ENCODE data around the gene REM2. TPM values are rescaled to one million over a fixed set of nuclear protein-coding genes. Genes with fewer than 3 reads are reported as not detected.
"Not testable (repeated sequence)": the region's sequence is repeated elsewhere in the genome, so short reads cannot be mapped to it uniquely, and the experiment has no call there.

The REM2 gene
- total RNA-seq, 1 donor = 2.1 TPM

- H3K27me3 ChIP-seq (ENCODE audit: insufficient read depth, low read length) = peaks cover 16% of the 10 kb centered on the region
- H3K9me3 ChIP-seq (ENCODE audit: low read depth, low read length) = no peaks in the 10 kb centered on the region
- peaks cover 21% of the 10 kb centered on the region for H3K4me1 ChIP-seq (ENCODE audit: insufficient read depth, low read length)
Measured at GRCh38 chr14:22854963-22855724, 27.9 kb upstream of the REM2 start.

GRCh38 chr14:22856428-22856827 lies 26.6 kb upstream of the REM2 start:
- peaks cover 16% of the 10 kb centered on the region for H3K27me3 ChIP-seq (ENCODE audit: insufficient read depth, low read length)
- no peaks in the 10 kb centered on the region for H3K9me3 ChIP-seq (ENCODE audit: low read depth, low read length)
- H3K4me1 ChIP-seq (ENCODE audit: insufficient read depth, low read length) = peaks cover 18% of the 10 kb centered on the region
- H3K4me3 ChIP-seq (ENCODE audit: low read length) = no peak overlapping the region

More at GRCh38 chr14:22854963-22855724, 27.9 kb upstream of the REM2 start:
- no peak overlapping the region for H3K4me3 ChIP-seq (ENCODE audit: low read length)

GRCh38 chr14:22860377-22860776 lies 22.6 kb upstream of the REM2 start:
- H3K4me1 ChIP-seq (ENCODE audit: insufficient read depth, low read length); H3K9me3 ChIP-seq (ENCODE audit: low read depth, low read length): not testable (repeated sequence)
- peaks cover 13% of the 10 kb centered on the region for H3K27me3 ChIP-seq (ENCODE audit: insufficient read depth, low read length)

GRCh38 chr14:22861651-22862050 lies 21.4 kb upstream of the REM2 start:
- Histone ChIP-seq H3K9me3 (ENCODE audit: low read depth, low read length) (no peaks in the 10 kb centered on the region), H3K4me1 (ENCODE audit: insufficient read depth, low read length) (peaks cover 5% of the 10 kb centered on the region), H3K4me3 (ENCODE audit: low read length) (no peak overlapping the region), H3K27me3 (ENCODE audit: insufficient read depth, low read length) (peaks cover 6% of the 10 kb centered on the region)

More at GRCh38 chr14:22860377-22860776, 22.6 kb upstream of the REM2 start:
- H3K4me3 ChIP-seq (ENCODE audit: low read length) = not testable (repeated sequence)

- no peaks in the 10 kb centered on the region for H3K27me3 ChIP-seq (ENCODE audit: insufficient read depth, low read length)
- no peaks in the 10 kb centered on the region for H3K9me3 ChIP-seq (ENCODE audit: low read depth, low read length)
- H3K4me1 ChIP-seq (ENCODE audit: insufficient read depth, low read length) = peaks cover 7% of the 10 kb centered on the region
- H3K4me3 ChIP-seq (ENCODE audit: low read length) = no peak overlapping the region
Measured at GRCh38 chr14:22864979-22865378, 18.0 kb upstream of the REM2 start.

DNA sequence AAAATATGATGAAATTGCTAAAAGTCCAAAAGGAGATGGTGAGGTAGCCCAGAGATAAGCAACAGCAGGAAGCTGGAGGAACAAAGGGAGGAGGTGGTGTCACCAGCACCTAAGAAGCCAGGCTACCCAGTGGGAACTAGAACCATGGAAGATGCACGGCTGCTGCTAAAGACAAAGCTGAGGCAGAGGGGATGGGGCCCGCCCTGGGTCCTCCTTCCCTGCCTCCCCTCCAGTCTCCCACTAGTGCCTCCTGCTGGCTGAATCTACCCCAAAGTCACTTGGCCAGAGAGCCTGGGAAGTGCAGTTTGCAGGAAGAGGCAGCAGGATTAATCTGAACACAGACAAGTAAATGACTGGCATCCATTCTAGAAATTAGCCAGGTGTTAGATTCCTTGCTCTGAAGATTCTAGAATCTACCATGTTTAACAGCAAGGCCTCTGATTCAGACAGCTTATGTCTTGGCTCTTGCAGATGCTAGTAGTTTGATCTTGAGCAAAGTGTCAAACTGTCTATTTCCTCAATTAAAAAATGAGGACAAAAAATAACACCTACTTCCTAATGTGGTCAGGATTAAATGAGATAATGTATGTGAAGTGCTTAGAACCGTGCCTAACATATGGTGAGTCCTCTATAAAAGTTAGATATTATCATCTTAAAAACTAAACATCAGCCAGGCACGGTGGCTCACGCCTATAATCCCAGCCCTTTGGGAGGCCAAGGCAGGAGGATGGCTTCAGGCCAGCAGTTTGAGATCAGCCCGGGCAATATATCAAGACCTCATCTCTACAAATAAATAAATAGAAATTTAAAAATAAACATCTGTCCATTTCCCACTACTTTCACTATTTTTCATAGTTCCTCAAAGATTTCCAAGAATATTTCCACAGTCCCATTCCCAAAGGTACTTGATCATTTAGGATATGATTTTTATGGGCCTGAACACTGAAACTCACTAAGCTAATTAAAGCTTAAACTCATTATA lies 17.3 kb upstream of the REM2 start:
- no peaks in the 10 kb centered on the region for H3K27me3 ChIP-seq (ENCODE audit: insufficient read depth, low read length)
- peaks cover 14% of the 10 kb centered on the region for H3K4me1 ChIP-seq (ENCODE audit: insufficient read depth, low read length)
- H3K4me3 ChIP-seq (ENCODE audit: low read length) = no peak overlapping the region
- no peaks in the 10 kb centered on the region for H3K9me3 ChIP-seq (ENCODE audit: low read depth, low read length)

- Histone ChIP-seq H3K4me1 (ENCODE audit: insufficient read depth, low read length) (peaks cover 21% of the 10 kb centered on the region), H3K9me3 (ENCODE audit: low read depth, low read length) (no peaks in the 10 kb centered on the region), H3K4me3 (ENCODE audit: low read length) (no peak overlapping the region), H3K27me3 (ENCODE audit: insufficient read depth, low read length) (no peaks in the 10 kb centered on the region)
Measured at GRCh38 chr14:22866874-22867273, 16.1 kb upstream of the REM2 start.

- Histone ChIP-seq H3K9me3 (ENCODE audit: low read depth, low read length) (no peaks in the 10 kb centered on the region), H3K4me1 (ENCODE audit: insufficient read depth, low read length) (peaks cover 41% of the 10 kb centered on the region), H3K4me3 (ENCODE audit: low read length) (peak overlapping the region; percentile 90), H3K27me3 (ENCODE audit: insufficient read depth, low read length) (no peaks in the 10 kb centered on the region)
Measured at GRCh38 chr14:22870811-22871223, 12.2 kb upstream of the REM2 start.

DNA sequence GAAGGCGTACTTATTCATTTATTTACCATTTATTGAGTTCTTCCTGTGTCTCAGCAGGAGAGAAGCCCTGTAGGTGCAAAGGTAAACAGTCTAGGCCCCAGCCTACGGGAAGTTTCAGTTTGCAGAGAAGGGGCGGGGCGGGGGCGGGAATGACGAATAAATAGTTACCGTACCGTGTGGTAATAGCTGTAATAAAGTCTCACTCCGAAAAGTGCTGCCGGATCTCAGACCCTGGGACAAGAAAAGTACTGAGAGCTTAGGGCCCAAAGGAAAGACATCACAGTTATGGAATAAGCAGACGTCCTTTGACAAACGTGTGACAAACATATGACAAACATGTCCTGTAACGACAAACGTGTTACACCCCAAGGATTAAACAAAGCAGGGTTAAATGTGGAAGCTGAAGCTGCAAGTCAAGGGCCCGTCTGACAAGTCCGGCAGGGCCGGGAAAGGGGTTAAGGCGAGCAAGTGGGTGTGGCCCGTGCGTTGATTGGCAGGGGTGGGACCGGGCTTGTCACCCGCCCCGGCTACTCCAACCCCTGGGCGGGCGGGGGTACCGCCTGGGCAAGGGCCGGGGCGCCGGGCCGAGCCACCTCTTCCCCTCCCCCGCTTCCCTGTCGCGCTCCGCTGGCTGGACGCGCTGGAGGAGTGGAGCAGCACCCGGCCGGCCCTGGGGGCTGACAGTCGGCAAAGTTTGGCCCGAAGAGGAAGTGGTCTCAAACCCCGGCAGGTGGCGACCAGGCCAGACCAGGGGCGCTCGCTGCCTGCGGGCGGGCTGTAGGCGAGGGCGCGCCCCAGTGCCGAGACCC lies 11.6 kb upstream of the REM2 start, which contains the start of gene LRP10:
TSS of gene LRP10 (plus strand) at position 517 of the 809 bp plus-strand sequence. CDS start 564 bp downstream, outside the sequence.
- Histone ChIP-seq H3K9me3 (ENCODE audit: low read depth, low read length) (no peaks in the 10 kb centered on the region), H3K4me3 (ENCODE audit: low read length) (peak within 1 kb of the TSS; percentile 90), H3K27me3 (ENCODE audit: insufficient read depth, low read length) (no peaks in the 10 kb centered on the region), H3K4me1 (ENCODE audit: insufficient read depth, low read length) (peaks cover 41% of the 10 kb centered on the region)

- H3K27me3 ChIP-seq (ENCODE audit: insufficient read depth, low read length) = no peaks in the 10 kb centered on the region
- peaks cover 41% of the 10 kb centered on the region for H3K4me1 ChIP-seq (ENCODE audit: insufficient read depth, low read length)
- H3K4me3 ChIP-seq (ENCODE audit: low read length) = peak overlapping the region; percentile 90
- no peaks in the 10 kb centered on the region for H3K9me3 ChIP-seq (ENCODE audit: low read depth, low read length)
Measured at GRCh38 chr14:22872033-22872832, 10.8 kb upstream of the REM2 start.

DNA sequence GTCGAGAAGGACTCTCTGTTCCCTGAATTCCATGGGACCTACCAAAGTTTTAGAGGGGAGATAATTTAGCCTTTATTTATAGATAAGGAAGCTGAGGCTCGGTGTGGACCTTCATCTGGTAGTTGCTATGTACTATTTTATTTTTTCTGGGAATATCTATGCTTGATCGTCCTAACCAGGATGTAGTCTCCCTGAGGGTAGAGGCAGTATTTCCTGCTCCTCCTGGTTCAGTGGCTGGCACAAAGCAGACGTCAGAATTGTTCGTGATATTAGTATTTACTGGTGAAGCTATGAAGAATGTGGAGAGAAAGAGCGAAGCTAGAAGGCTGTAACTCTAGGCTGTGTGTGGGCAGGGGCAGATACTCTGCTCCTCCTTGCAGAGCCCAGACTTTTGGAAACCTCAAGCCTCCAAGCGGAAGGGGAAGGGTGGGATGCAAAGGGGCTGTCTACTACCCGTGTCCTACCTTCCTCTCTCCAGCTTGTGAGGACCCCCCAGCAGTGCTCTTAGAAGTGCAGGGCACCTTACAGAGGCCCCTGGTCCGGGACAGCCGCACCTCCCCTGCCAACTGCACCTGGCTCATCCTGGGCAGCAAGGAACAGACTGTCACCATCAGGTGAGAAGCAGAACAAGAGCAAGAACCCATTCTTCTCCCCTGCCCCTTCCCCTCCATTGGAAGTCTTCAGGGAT lies 10.0 kb upstream of the REM2 start:
- Histone ChIP-seq H3K27me3 (ENCODE audit: insufficient read depth, low read length) (no peaks in the 10 kb centered on the region), H3K4me3 (ENCODE audit: low read length) (peak overlapping the region; percentile 90), H3K9me3 (ENCODE audit: low read depth, low read length) (no peaks in the 10 kb centered on the region), H3K4me1 (ENCODE audit: insufficient read depth, low read length) (peaks cover 41% of the 10 kb centered on the region)

- H3K4me3 ChIP-seq (ENCODE audit: low read length) = no peak overlapping the region
- H3K27me3 ChIP-seq (ENCODE audit: insufficient read depth, low read length) = no peaks in the 10 kb centered on the region
- H3K9me3 ChIP-seq (ENCODE audit: low read depth, low read length) = no peaks in the 10 kb centered on the region
- peaks cover 33% of the 10 kb centered on the region for H3K4me1 ChIP-seq (ENCODE audit: insufficient read depth, low read length)
Measured at GRCh38 chr14:22875003-22875747, 7.8 kb upstream of the REM2 start.

GRCh38 chr14:22875748-22876319 lies 7.2 kb upstream of the REM2 start:
- Histone ChIP-seq H3K27me3 (ENCODE audit: insufficient read depth, low read length) (no peaks in the 10 kb centered on the region), H3K4me1 (ENCODE audit: insufficient read depth, low read length) (peaks cover 26% of the 10 kb centered on the region), H3K4me3 (ENCODE audit: low read length) (no peak overlapping the region), H3K9me3 (ENCODE audit: low read depth, low read length) (no peaks in the 10 kb centered on the region)
